ENCODE results near the gene YY1. TPM values are rescaled to one million over a fixed set of nuclear protein-coding genes. Genes with fewer than 3 reads are reported as not detected.
A peak's percentile ranks its signal among the peaks of the same experiment; 100 is the strongest.
"Not testable (repeated sequence)": the region's sequence is repeated elsewhere in the genome, so short reads cannot be mapped to it uniquely, and the experiment has no call there.

The YY1 gene
- total RNA-seq, 1 donor from 2014 or later = 39.7 TPM

- Histone ChIP-seq H3K27ac (ENCODE audit: low read depth, low read length) (no peak overlapping the region), H3K9ac (ENCODE audit: low read depth in 1 of 3, low read length in 3 of 3) (no peak overlapping the region), H3K27me3 (ENCODE audit: control insufficient read depth in 3 of 3, insufficient read depth in 3 of 3, low read length in 3 of 3) (no peaks in the 10 kb centered on the region), H3K4me3 (ENCODE audit: low read length in 3 of 3) (no peak overlapping the region), H3K9me3 (ENCODE audit: control insufficient read depth in 3 of 3, low read length in 3 of 3) (no peaks in the 10 kb centered on the region), H3K36me3 (ENCODE audit: control insufficient read depth in 3 of 3, insufficient read depth in 3 of 3, low read length in 3 of 3) (peaks cover 4 to 18% (median 8%) of the 10 kb centered on the region in 3 donors), H3K4me1 (ENCODE audit: control insufficient read depth in 3 of 3, insufficient read depth in 3 of 3, low read length in 3 of 3) (peaks cover 38 to 47% (median 42%) of the 10 kb centered on the region in 3 donors)
Measured at GRCh38 chr14:100294963-100295330, 56.0 kb downstream of the YY1 start.

- Histone ChIP-seq H3K9me3 (ENCODE audit: control insufficient read depth in 3 of 3, low read length in 3 of 3) (no peaks in the 10 kb centered on the region), H3K9ac (ENCODE audit: low read depth in 1 of 3, low read length in 3 of 3) (no peak overlapping the region), H3K36me3 (ENCODE audit: control insufficient read depth in 3 of 3, insufficient read depth in 3 of 3, low read length in 3 of 3) (peaks cover 4 to 18% (median 8%) of the 10 kb centered on the region in 3 donors), H3K4me3 (ENCODE audit: low read length in 3 of 3) (no peak overlapping the region), H3K4me1 (ENCODE audit: control insufficient read depth in 3 of 3, insufficient read depth in 3 of 3, low read length in 3 of 3) (peaks cover 32 to 47% (median 39%) of the 10 kb centered on the region in 3 donors), H3K27me3 (ENCODE audit: control insufficient read depth in 3 of 3, insufficient read depth in 3 of 3, low read length in 3 of 3) (no peaks in the 10 kb centered on the region), H3K27ac (ENCODE audit: low read depth, low read length) (no peak overlapping the region)
Measured at GRCh38 chr14:100295376-100296105, 56.6 kb downstream of the YY1 start.

GRCh38 chr14:100296106-100296651, 57.2 kb downstream of the YY1 start:
- H3K27ac ChIP-seq (ENCODE audit: low read depth, low read length) = no peak overlapping the region
- H3K4me3 ChIP-seq (ENCODE audit: low read length in 3 of 3) = no peak overlapping the region
- H3K36me3 ChIP-seq (ENCODE audit: control insufficient read depth in 3 of 3, insufficient read depth in 3 of 3, low read length in 3 of 3) = peaks cover 4 to 16% (median 4%) of the 10 kb centered on the region in 3 donors
- no peaks in the 10 kb centered on the region for H3K9me3 ChIP-seq (ENCODE audit: control insufficient read depth in 3 of 3, low read length in 3 of 3)
- H3K4me1 ChIP-seq (ENCODE audit: control insufficient read depth in 3 of 3, insufficient read depth in 3 of 3, low read length in 3 of 3) = peaks cover 32 to 43% (median 35%) of the 10 kb centered on the region in 3 donors
- H3K27me3 ChIP-seq (ENCODE audit: control insufficient read depth in 3 of 3, insufficient read depth in 3 of 3, low read length in 3 of 3) = no peaks in the 10 kb centered on the region
- H3K9ac ChIP-seq (ENCODE audit: low read depth in 1 of 3, low read length in 3 of 3) = no peak overlapping the region

- H3K27me3 ChIP-seq (ENCODE audit: control insufficient read depth in 3 of 3, insufficient read depth in 3 of 3, low read length in 3 of 3); H3K9me3 ChIP-seq (ENCODE audit: control insufficient read depth in 3 of 3, low read length in 3 of 3): not testable (repeated sequence)
- H3K36me3 ChIP-seq (ENCODE audit: control insufficient read depth in 3 of 3, insufficient read depth in 3 of 3, low read length in 3 of 3) = peaks cover 0 to 13% (median 4%) of the 10 kb centered on the region in 3 donors
- peak overlapping the region in 2 of 3 donors; percentile 31 to 52 for H3K4me3 ChIP-seq (ENCODE audit: low read length in 3 of 3)
- H3K4me1 ChIP-seq (ENCODE audit: control insufficient read depth in 3 of 3, insufficient read depth in 3 of 3, low read length in 3 of 3) = peaks cover 32 to 43% (median 35%) of the 10 kb centered on the region in 3 donors
- H3K9ac ChIP-seq (ENCODE audit: low read depth in 1 of 3, low read length in 3 of 3) = peak overlapping the region; percentile 2 to 83 (median 74)
- peak overlapping the region; percentile 74 for H3K27ac ChIP-seq (ENCODE audit: low read depth, low read length)
Measured at GRCh38 chr14:100296729-100297128, 57.8 kb downstream of the YY1 start.

- Histone ChIP-seq H3K4me3 (ENCODE audit: low read length in 3 of 3) (peak overlapping the region in 2 of 3 donors; percentile 31 to 52), H3K27ac (ENCODE audit: low read depth, low read length) (peak overlapping the region; percentile 74), H3K36me3 (ENCODE audit: control insufficient read depth in 3 of 3, insufficient read depth in 3 of 3, low read length in 3 of 3) (peaks cover 0 to 6% (median 0%) of the 10 kb centered on the region in 3 donors), H3K4me1 (ENCODE audit: control insufficient read depth in 3 of 3, insufficient read depth in 3 of 3, low read length in 3 of 3) (peaks cover 32 to 43% (median 35%) of the 10 kb centered on the region in 3 donors), H3K9me3 (ENCODE audit: control insufficient read depth in 3 of 3, low read length in 3 of 3) (no peaks in the 10 kb centered on the region), H3K27me3 (ENCODE audit: control insufficient read depth in 3 of 3, insufficient read depth in 3 of 3, low read length in 3 of 3) (no peaks in the 10 kb centered on the region), H3K9ac (ENCODE audit: low read depth in 1 of 3, low read length in 3 of 3) (peak overlapping the region; percentile 2 to 83 (median 74))
Measured at GRCh38 chr14:100297320-100298300, 58.7 kb downstream of the YY1 start.

- Histone ChIP-seq H3K27me3 (ENCODE audit: control insufficient read depth in 3 of 3, insufficient read depth in 3 of 3, low read length in 3 of 3) (no peaks in the 10 kb centered on the region), H3K27ac (ENCODE audit: low read depth, low read length) (peak overlapping the region; percentile 74), H3K4me3 (ENCODE audit: low read length in 3 of 3) (no peak overlapping the region), H3K4me1 (ENCODE audit: control insufficient read depth in 3 of 3, insufficient read depth in 3 of 3, low read length in 3 of 3) (peaks cover 32 to 43% (median 35%) of the 10 kb centered on the region in 3 donors), H3K9ac (ENCODE audit: low read depth in 1 of 3, low read length in 3 of 3) (peak overlapping the region in 1 of 3 donors; percentile 83), H3K9me3 (ENCODE audit: control insufficient read depth in 3 of 3, low read length in 3 of 3) (no peaks in the 10 kb centered on the region), H3K36me3 (ENCODE audit: control insufficient read depth in 3 of 3, insufficient read depth in 3 of 3, low read length in 3 of 3) (peaks cover 0 to 2% (median 0%) of the 10 kb centered on the region in 3 donors)
Measured at GRCh38 chr14:100298551-100299237, 59.8 kb downstream of the YY1 start.

GRCh38 chr14:100299238-100299560, 60.3 kb downstream of the YY1 start:
- Histone ChIP-seq H3K27me3 (ENCODE audit: control insufficient read depth in 3 of 3, insufficient read depth in 3 of 3, low read length in 3 of 3) (no peaks in the 10 kb centered on the region), H3K9ac (ENCODE audit: low read depth in 1 of 3, low read length in 3 of 3) (peak overlapping the region in 1 of 3 donors; percentile 45), H3K4me3 (ENCODE audit: low read length in 3 of 3) (no peak overlapping the region), H3K36me3 (ENCODE audit: control insufficient read depth in 3 of 3, insufficient read depth in 3 of 3, low read length in 3 of 3) (peaks cover 0 to 2% (median 0%) of the 10 kb centered on the region in 3 donors), H3K4me1 (ENCODE audit: control insufficient read depth in 3 of 3, insufficient read depth in 3 of 3, low read length in 3 of 3) (peaks cover 32 to 40% (median 35%) of the 10 kb centered on the region in 3 donors), H3K27ac (ENCODE audit: low read depth, low read length) (no peak overlapping the region), H3K9me3 (ENCODE audit: control insufficient read depth in 3 of 3, low read length in 3 of 3) (no peaks in the 10 kb centered on the region)

- H3K4me1 ChIP-seq (ENCODE audit: control insufficient read depth in 3 of 3, insufficient read depth in 3 of 3, low read length in 3 of 3) = peaks cover 25 to 35% (median 33%) of the 10 kb centered on the region in 3 donors
- H3K36me3 ChIP-seq (ENCODE audit: control insufficient read depth in 3 of 3, insufficient read depth in 3 of 3, low read length in 3 of 3) = peaks cover 0 to 2% (median 0%) of the 10 kb centered on the region in 3 donors
- no peaks in the 10 kb centered on the region for H3K27me3 ChIP-seq (ENCODE audit: control insufficient read depth in 3 of 3, insufficient read depth in 3 of 3, low read length in 3 of 3)
- no peak overlapping the region for H3K27ac ChIP-seq (ENCODE audit: low read depth, low read length)
- H3K9me3 ChIP-seq (ENCODE audit: control insufficient read depth in 3 of 3, low read length in 3 of 3) = no peaks in the 10 kb centered on the region
- H3K9ac ChIP-seq (ENCODE audit: low read depth in 1 of 3, low read length in 3 of 3) = no peak overlapping the region
- no peak overlapping the region for H3K4me3 ChIP-seq (ENCODE audit: low read length in 3 of 3)
Measured at GRCh38 chr14:100302616-100303015, 63.7 kb downstream of the YY1 start.

- Histone ChIP-seq H3K4me1 (ENCODE audit: control insufficient read depth in 3 of 3, insufficient read depth in 3 of 3, low read length in 3 of 3) (peaks cover 25 to 37% (median 31%) of the 10 kb centered on the region in 3 donors), H3K9me3 (ENCODE audit: control insufficient read depth in 3 of 3, low read length in 3 of 3) (no peaks in the 10 kb centered on the region), H3K27me3 (ENCODE audit: control insufficient read depth in 3 of 3, insufficient read depth in 3 of 3, low read length in 3 of 3) (no peaks in the 10 kb centered on the region), H3K27ac (ENCODE audit: low read depth, low read length) (no peak overlapping the region), H3K36me3 (ENCODE audit: control insufficient read depth in 3 of 3, insufficient read depth in 3 of 3, low read length in 3 of 3) (no peaks in the 10 kb centered on the region), H3K4me3 (ENCODE audit: low read length in 3 of 3) (no peak overlapping the region), H3K9ac (ENCODE audit: low read depth in 1 of 3, low read length in 3 of 3) (no peak overlapping the region)
Measured at GRCh38 chr14:100303179-100303578, 64.2 kb downstream of the YY1 start.

Data from skeletal muscle tissue (tissue), 4 donors.